ENCODE results near the gene SAFB2. TPM values are rescaled to one million over a fixed set of nuclear protein-coding genes. Genes with fewer than 3 reads are reported as not detected.
"Not testable (repeated sequence)": the region's sequence is repeated elsewhere in the genome, so short reads cannot be mapped to it uniquely, and the experiment has no call there.

SAFB2 gene
- total and polyA plus RNA-seq, 11 donors = 14.2 to 56.7 (median 44.2) TPM

DNA sequence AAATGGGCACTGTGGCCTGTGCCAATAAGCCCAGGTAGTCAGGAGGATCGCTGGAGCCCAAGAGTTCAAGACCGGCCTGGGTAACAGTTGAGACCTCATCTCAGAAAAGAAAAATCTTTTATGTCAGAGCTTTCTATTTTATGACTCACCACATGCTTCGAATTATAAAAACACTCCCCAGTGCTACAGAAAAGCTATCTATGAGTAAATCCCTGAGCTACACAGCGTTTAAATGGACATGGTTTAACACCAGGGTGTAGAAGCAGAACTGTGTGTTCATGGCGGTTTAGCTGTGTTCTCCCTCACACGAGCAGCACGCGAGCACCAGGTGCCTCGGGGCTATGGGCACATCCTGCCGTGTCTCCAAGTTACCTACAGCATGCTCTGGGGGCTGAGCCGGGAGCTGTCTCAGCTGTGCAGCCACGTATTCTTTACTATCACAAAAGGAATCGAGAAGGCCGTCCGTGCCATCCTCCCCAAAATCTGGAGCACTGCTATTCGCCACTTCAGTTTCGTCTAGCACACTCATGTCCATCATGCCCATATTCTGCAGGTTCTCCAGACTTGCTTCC, 6.7 kb downstream of the SAFB2 start:
- H3K4me1 ChIP-seq = peaks cover under 1 to 47% (median 27%) of the 10 kb centered on the region in 12 donors
- H3K9me3 ChIP-seq = no peaks in the 10 kb centered on the region
- H3K27ac ChIP-seq = no peak overlapping the region
- intact Hi-C loops (cut with DNase I) = no loop called here
- ATAC-seq (no peak), DNase-seq (no peak)
- WGBS, 4 donors = 94 to 96% (median 95%) methylated on average over 15 to 17 of the region's 17 CpGs
- H3K36me3 ChIP-seq = peaks cover 4 to 93% (median 88%) of the 10 kb centered on the region in 9 donors
- no peak overlapping the region for H3K4me3 ChIP-seq
- no peak for TF ChIP-seq POLR2A (IDR thresholded peaks at IDR 0.05)
- TF ChIP-seq, protein P1, sequence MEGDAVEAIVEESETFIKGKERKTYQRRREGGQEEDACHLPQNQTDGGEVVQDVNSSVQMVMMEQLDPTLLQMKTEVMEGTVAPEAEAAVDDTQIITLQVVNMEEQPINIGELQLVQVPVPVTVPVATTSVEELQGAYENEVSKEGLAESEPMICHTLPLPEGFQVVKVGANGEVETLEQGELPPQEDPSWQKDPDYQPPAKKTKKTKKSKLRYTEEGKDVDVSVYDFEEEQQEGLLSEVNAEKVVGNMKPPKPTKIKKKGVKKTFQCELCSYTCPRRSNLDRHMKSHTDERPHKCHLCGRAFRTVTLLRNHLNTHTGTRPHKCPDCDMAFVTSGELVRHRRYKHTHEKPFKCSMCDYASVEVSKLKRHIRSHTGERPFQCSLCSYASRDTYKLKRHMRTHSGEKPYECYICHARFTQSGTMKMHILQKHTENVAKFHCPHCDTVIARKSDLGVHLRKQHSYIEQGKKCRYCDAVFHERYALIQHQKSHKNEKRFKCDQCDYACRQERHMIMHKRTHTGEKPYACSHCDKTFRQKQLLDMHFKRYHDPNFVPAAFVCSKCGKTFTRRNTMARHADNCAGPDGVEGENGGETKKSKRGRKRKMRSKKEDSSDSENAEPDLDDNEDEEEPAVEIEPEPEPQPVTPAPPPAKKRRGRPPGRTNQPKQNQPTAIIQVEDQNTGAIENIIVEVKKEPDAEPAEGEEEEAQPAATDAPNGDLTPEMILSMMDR (IDR thresholded peaks at IDR 0.05) = no peak
- H3K27me3 ChIP-seq = no peaks in the 10 kb centered on the region

GRCh38 chr19:5612891-5613865, 9.4 kb downstream of the SAFB2 start:
- Histone ChIP-seq H3K4me1 (peaks cover 0 to 21% (median 3%) of the 10 kb centered on the region in 12 donors), H3K9me3 (no peaks in the 10 kb centered on the region), H3K27ac (peak overlapping the region in 2 of 12 donors; percentile 1 to 43), H3K36me3 (peaks cover 7 to 93% (median 92%) of the 10 kb centered on the region in 9 donors), H3K4me3 (no peak overlapping the region), H3K27me3 (no peaks in the 10 kb centered on the region)
- 83 to 88% (median 87%) methylated on average over 15 of the region's 15 CpGs for WGBS, 4 donors
- no peak for DNase-seq
- peak; percentile 25 to 76 (median 66) for ATAC-seq
- intact Hi-C loops (cut with DNase I) = no loop called here
- no peak for TF ChIP-seq POLR2A (IDR thresholded peaks at IDR 0.05)
- TF ChIP-seq, protein P1 (IDR thresholded peaks at IDR 0.05) = no peak

GRCh38 chr19:5609881-5610448, 12.6 kb downstream of the SAFB2 start:
- Histone ChIP-seq H3K4me1 (peaks cover 0 to 11% (median 0%) of the 10 kb centered on the region in 12 donors), H3K9me3 (no peaks in the 10 kb centered on the region), H3K36me3 (peaks cover 7 to 93% (median 92%) of the 10 kb centered on the region in 9 donors), H3K4me3 (no peak overlapping the region), H3K27ac (no peak overlapping the region), H3K27me3 (no peaks in the 10 kb centered on the region)
- no peak for TF ChIP-seq POLR2A (IDR thresholded peaks at IDR 0.05)
- TF ChIP-seq, protein P1 (IDR thresholded peaks at IDR 0.05) = no peak
- WGBS, 4 donors = 92 to 95% (median 94%) methylated on average over 11 to 16 of the region's 16 CpGs
- intact Hi-C loops (cut with DNase I) = no loop called here
- DNase-seq (no peak), ATAC-seq (no peak)

GRCh38 chr19:5608766-5609165, 13.8 kb downstream of the SAFB2 start:
- H3K27me3 ChIP-seq; H3K4me3 ChIP-seq; ATAC-seq; intact Hi-C loops (cut with DNase I); DNase-seq; H3K27ac ChIP-seq; H3K9me3 ChIP-seq: not testable (repeated sequence)
- Histone ChIP-seq H3K36me3 (peaks cover 7 to 93% (median 92%) of the 10 kb centered on the region in 9 donors), H3K4me1 (peaks cover 0 to 11% (median 0%) of the 10 kb centered on the region in 12 donors)
- 95 to 97% (median 96%) methylated on average over 6 to 9 of the region's 9 CpGs for WGBS, 4 donors
